Stimulated activated CD8-positive, alpha-beta memory T cell treated with anti-CD3 and anti-CD28 coated beads, Interleukin-12 subunit alpha, Interleukin-12 subunit beta, amount 100 ng/mL, for 24 hours (primary cell): Measurements from ENCODE around the gene CBL.
"Not testable (repeated sequence)": the region's sequence is repeated elsewhere in the genome, so short reads cannot be mapped to it uniquely, and the experiment has no call there.

Experiments used
- DNase-seq: peaks from one replicate; pipeline ENCODE4 v3.0.0-alpha.2; 2020; ENCODE audit errors: extremely low read depth

Gene CBL

DNA sequence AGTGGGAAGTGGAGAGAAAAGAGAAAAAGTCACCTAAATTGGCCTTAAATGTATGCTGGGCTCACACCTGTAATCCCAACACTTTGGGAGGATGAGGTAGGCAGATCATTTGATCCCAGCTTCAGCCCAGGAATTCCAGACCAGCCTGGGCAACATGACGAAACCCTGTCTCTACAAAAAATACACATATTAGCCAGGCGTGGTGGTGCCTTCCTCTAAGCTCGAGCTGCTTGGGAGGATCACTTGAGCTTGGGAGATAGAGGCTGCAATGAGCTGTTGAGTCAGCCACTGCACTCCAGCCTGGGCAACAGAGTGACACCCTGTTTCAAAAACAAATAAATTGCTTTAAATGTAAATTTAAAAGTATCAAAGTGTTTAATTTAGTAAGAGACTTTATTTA, 3.9 kb downstream of the CBL start:
- no peak for DNase-seq

GRCh38 chr11:119218141-119218878, 12.2 kb downstream of the CBL start:
- DNase-seq: peak; percentile 9

GRCh38 chr11:119222308-119222707, 16.2 kb downstream of the CBL start:
- DNase-seq: no peak

- no peak for DNase-seq
Measured at GRCh38 chr11:119222891-119223290, 16.8 kb downstream of the CBL start.

- DNase-seq: no peak
Measured at GRCh38 chr11:119223856-119224255, 17.7 kb downstream of the CBL start.

DNA sequence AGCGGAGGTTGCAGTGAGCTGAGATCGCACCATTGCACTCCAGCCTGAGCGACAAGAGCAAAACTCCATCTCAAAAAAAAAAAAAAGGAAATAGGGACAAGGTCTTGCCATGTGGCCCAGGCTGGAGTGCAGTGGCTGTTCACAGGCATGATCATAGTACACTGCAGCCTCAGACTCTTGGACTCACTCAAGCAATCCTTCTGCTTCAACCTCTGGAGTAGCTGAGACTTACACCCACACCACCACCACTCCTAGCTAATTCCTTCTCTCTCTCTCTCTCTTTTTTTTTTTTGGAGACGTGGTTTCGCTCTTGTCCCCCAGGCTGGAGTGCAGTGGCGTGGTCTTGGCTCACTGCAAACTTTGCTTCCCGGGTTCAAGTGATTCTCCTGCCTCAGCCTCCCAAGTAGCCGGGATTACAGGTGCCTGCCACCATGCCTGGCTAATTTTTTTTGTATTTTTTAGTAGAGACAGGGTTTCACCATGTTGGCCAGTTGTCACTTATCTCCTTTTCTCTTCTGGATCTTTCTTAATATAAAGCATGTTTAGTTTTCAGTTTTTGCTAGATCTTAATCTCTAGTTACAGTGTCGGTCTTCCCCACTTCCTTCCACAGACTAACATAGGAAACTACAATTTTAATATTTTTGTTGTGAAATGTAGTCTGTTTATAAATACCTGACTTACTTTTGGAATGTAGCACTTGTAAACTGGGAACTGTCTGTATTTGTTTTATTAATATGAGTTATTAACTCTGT, 22.6 kb downstream of the CBL start:
- not testable (repeated sequence) for DNase-seq

GRCh38 chr11:119229288-119229672, 23.1 kb downstream of the CBL start:
- DNase-seq: no peak

DNA sequence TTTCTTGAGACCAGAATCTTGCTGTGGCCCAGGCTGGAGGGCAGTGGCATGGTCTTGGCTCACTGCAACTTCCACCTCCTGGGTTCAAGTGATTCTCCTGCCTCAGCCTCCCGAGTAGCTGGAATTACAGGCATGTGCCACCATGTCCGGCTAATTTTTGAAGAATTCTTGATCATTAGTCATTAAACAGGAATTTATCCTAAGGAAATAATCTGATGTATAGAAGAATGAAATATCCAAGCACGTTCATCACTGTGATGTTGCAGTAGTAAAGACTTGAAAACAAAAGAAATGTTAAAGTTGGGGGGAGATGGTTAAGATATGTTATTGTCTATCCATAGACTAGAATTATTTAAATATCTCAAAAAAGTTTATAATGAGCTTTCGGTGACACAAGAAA, 23.6 kb downstream of the CBL start:
- no peak for DNase-seq

GRCh38 chr11:119236490-119236889, 30.4 kb downstream of the CBL start:
- no peak for DNase-seq

GRCh38 chr11:119236891-119237290, 30.8 kb downstream of the CBL start:
- no peak for DNase-seq

DNA sequence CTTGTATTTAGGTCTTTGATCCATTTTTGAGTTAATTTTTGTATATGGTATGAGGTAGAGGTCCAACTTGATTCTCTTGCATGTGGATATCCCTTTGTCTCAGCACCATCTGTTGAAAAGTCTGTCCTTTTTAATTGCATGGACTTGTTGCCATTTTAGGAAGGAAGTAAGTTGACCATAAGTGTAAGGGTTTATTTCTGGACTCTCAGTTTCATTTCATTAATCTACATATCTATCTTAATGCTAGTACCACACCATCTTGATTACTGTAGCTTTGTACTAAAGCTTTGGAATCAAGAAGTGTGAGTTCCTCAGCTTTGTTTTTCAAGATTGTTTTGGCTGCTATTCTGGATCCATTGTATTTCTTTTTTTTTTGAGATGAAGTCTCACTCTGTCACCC, 31.4 kb downstream of the CBL start:
- no peak for DNase-seq

DNA sequence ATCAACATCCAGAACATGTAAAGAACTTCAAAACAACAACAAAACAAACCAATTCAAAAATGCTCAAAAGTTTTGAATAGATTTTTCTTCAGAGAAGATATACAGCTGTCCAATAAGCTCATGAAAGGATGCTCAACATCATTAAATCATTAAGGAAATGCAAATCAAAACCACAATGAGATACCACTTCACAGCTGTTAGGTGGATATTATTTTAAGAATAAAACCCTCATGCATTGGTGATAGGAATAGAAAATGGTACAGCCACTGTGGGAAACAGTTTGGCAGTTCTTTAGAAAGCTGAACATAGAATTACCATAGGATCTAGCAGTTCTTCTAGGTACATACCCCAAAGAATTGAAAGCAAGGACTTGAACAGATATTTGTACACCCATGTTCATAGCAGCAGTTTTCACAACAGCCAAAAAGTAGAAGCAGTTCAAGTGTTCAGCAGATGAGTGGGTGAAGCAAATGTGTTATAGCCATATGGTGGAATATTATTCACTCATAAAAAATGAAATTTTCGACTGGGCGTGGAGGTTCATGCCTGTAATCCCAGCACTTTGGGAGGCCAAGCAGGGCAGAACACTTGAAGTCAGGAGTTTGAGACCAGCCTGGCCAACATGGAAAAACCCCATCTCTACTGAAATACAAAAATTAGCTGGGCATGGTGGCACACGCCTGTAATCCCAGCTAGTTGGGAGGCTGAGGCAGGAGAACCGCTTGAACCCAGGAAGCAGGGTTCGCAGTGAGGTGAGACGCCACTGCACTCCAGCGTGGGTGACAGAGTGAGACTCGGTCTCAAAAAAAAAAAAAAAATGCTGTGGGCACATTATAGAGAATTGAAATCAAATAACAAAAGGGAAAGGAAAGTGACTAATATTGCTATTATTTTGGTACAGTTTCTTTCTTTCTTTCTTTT, 42.9 kb downstream of the CBL start:
- no peak for DNase-seq

DNA sequence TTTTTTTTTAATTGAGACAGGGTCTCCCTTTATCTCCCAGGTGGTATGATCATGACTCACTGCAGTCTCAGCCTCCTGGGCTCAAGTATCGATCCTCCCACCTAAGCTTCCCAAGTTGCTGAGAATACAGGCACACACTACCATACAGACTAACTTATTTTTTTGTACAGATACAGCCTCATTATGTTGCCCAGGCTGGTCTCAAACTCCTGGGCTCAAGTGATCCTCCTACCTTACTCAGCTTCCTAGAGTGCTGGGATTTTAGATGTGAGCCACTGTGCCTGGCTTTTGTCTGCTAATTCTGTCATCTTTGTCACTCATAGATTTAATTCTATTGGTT, 43.5 kb downstream of the CBL start:
- DNase-seq: no peak

- no peak for DNase-seq
Measured at GRCh38 chr11:119251114-119251513, 45.0 kb downstream of the CBL start.

GRCh38 chr11:119254239-119254638, 48.1 kb downstream of the CBL start:
- peak; percentile 21 for DNase-seq

GRCh38 chr11:119258180-119258579, 52.0 kb downstream of the CBL start:
- no peak for DNase-seq

- DNase-seq: no peak
Measured at GRCh38 chr11:119258983-119259382, 52.8 kb downstream of the CBL start.

GRCh38 chr11:119262668-119263351, 56.7 kb downstream of the CBL start:
- DNase-seq: no peak

GRCh38 chr11:119263352-119263940, 57.3 kb downstream of the CBL start:
- DNase-seq: no peak

DNA sequence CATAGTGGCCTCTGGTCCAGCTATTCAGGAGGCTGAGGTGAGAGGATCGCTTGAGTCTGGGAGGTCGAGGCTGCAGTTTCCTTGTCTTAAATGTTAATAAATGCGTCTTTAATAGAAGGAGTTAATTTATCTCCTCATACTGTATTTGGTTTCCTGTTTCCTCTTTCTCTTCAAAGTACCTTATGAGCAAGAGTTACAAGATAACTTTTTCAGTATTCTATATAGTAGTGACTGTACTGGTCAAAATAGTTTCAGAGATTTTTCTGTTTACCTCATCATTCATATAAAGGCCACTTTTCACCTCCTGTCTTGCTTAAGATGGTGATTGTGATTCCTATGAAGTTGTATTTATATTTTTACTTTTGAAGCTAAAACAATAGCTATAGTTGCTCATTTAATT, 59.9 kb downstream of the CBL start:
- no peak for DNase-seq

DNA sequence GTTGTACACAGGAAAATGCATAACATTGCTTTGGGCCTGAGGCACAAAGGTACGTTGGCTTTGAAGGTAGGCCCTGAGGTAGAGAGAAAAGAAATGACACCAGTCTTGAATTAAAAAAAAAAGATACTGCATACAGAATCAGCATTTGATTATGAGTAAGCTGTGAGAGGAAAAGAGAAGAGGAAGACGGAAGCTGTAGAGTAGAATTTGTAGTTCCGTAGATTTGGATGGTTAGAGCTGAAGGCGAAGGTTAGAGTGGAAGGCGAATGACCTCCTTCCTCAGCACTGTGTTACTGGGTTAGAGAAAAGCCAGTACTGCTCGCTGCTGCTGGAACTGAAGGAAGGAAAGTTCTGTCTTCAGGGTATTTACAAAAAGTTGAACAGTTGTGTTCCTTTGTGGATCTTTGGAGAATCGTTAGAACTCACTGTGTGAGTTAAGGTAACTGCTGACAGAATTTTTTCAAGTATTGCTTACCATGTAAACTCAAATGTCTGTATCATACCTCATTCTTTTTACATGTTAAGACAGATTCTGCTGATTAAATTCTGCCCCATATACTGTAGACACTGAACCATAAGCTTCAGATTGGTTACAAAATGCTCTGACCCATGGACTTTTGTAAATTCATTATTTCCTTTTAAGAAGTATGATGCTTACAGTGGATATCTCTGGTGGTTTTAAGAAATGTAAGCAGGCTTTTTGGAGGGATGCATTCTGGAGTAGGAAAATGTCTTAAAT, 60.5 kb downstream of the CBL start:
- DNase-seq: no peak
